GM18951 (cell line): Measurements from ENCODE around the gene IP6K1.
"Not testable (repeated sequence)": the region's sequence is repeated elsewhere in the genome, so short reads cannot be mapped to it uniquely, and the experiment has no call there.

Source experiments
- POLR2A ChIP-seq: IDR thresholded peaks from 4 replicates; pipeline ENCODE4 v1.6.1; 2011; ENCODE audit warnings: mild to moderate bottlenecking; ENCODE audit not compliant: insufficient read length, insufficient read depth; ENCODE audit errors: extremely low read depth
- in situ Hi-C: fragments of 300-500 bp; cut with MboI; formaldehyde crosslinking; loops from one replicate; pipeline ENCODE4 v1.12.0; 2022; ENCODE audit warnings: low sequenced_read_pairs, mixed read lengths, inconsistent platforms; ENCODE audit not compliant: unreplicated experiment

Gene IP6K1

GRCh38 chr3:49786357-49787181 lies at the start of gene IP6K1:
IP6K1 (minus strand) TSS chr3:49786542; CDS start chr3:49748040, 38,502 bp downstream.
- in situ Hi-C loops: no loop called here
- TF ChIP-seq POLR2A: peak; percentile 95

GRCh38 chr3:49831341-49831740 lies 45.0 kb upstream of the IP6K1 start:
- TF ChIP-seq POLR2A: no peak
- in situ Hi-C loops: no loop called here

GRCh38 chr3:49826016-49826415 lies 39.7 kb upstream of the IP6K1 start:
- TF ChIP-seq POLR2A: no peak
- in situ Hi-C loops: no loop called here

- in situ Hi-C loops: not testable (repeated sequence)
These were observed 36.8 kb upstream of the IP6K1 start for GRCh38 chr3:49823131-49823530.

- in situ Hi-C loops: no loop called here
- TF ChIP-seq POLR2A: peak; percentile 59
These were observed 27.3 kb upstream of the IP6K1 start, which contains the start of gene UBA7 for GRCh38 chr3:49813497-49814174. UBA7 (minus strand) TSS chr3:49813953; CDS start chr3:49813787, 166 bp downstream.

- no peak for TF ChIP-seq POLR2A
These were observed 26.7 kb upstream of the IP6K1 start for GRCh38 chr3:49812916-49813496.

GRCh38 chr3:49807431-49808114 lies 21.2 kb upstream of the IP6K1 start:
- in situ Hi-C loops: no loop called here
- TF ChIP-seq POLR2A: no peak

More at GRCh38 chr3:49812916-49813496, 26.7 kb upstream of the IP6K1 start:
- in situ Hi-C loops: no loop called here

- in situ Hi-C loops: no loop called here
- no peak for TF ChIP-seq POLR2A
These were observed 20.5 kb upstream of the IP6K1 start for GRCh38 chr3:49806850-49807249.

- in situ Hi-C loops: no loop called here
- peak; percentile 40 for TF ChIP-seq POLR2A
These were observed 19.8 kb upstream of the IP6K1 start for GRCh38 chr3:49805897-49806701.

- in situ Hi-C loops: no loop called here
These were observed 19.0 kb upstream of the IP6K1 start for GRCh38 chr3:49805367-49805782.

GRCh38 chr3:49804141-49805041 lies 18.0 kb upstream of the IP6K1 start:
- TF ChIP-seq POLR2A: no peak
- in situ Hi-C loops: no loop called here

More at GRCh38 chr3:49805367-49805782, 19.0 kb upstream of the IP6K1 start:
- no peak for TF ChIP-seq POLR2A
